Measurements from ENCODE around the gene TCIRG1. TPM values are rescaled to one million over a fixed set of nuclear protein-coding genes. Genes with fewer than 3 reads are reported as not detected.

TCIRG1 gene
- total and polyA plus RNA-seq, 2 of the 13 experiments (the other 11 are each of a cell fraction or from before 2014, with no cell fraction given): 48.0 to 69.6 TPM

GRCh38 chr11:68038718-68039525 lies at the start of gene TCIRG1 (continued):
- TF ChIP-seq HMG20B (CRISPR knock-in tag; conservative IDR thresholded peaks at IDR 0.05) (no peak), ZFP1 (CRISPR knock-in tag; IDR thresholded peaks at IDR 0.05) (no peak), TBX2 (CRISPR knock-in tag; IDR thresholded peaks at IDR 0.05; ENCODE audit: borderline replicate concordance) (no peak), AFF4 (CRISPR knock-in tag; IDR thresholded peaks at IDR 0.05) (no peak), ZNF530 (CRISPR knock-in tag; IDR thresholded peaks at IDR 0.05; ENCODE audit: low read depth) (no peak), CEBPB (IDR thresholded peaks at IDR 0.05; ENCODE audit: borderline replicate concordance, low read depth, low read length) (no peak), EP300 (IDR thresholded peaks at IDR 0.05; ENCODE audit: low read depth in 2 of 2, low read length in 2 of 2) (no peak), EP300 (CRISPR knock-in tag; IDR thresholded peaks at IDR 0.05; ENCODE audit: borderline replicate concordance) (no peak), KLF6 (CRISPR knock-in tag; IDR thresholded peaks at IDR 0.05) (no peak; the same call in 1 of the 2 replicates), ZNF235 (CRISPR knock-in tag; IDR thresholded peaks at IDR 0.05; ENCODE audit: borderline replicate concordance) (0 out of 2 replicates have a peak, but pooled peaks have one; percentile 62), ZNF124 (CRISPR knock-in tag; IDR thresholded peaks at IDR 0.05) (no peak), PHF8 (CRISPR knock-in tag; IDR thresholded peaks at IDR 0.05) (peak; percentile 16; the same call in 1 of the 2 replicates), ZBTB38 (CRISPR knock-in tag; IDR thresholded peaks at IDR 0.05) (no peak; the same call in 1 of the 2 replicates), CENPBD1 (CRISPR knock-in tag; IDR thresholded peaks at IDR 0.05; ENCODE audit: borderline replicate concordance, low read depth) (no peak), GPN1 (CRISPR knock-in tag; IDR thresholded peaks at IDR 0.05; ENCODE audit: borderline replicate concordance) (no peak), MAFK (conservative IDR thresholded peaks at IDR 0.05 in 1 of 2, IDR thresholded peaks at IDR 0.05 in 1 of 2; ENCODE audit: low read length in 2 of 2) (no peak), SNRNP70 (IDR thresholded peaks at IDR 0.05; ENCODE audit: low read depth, low read length) (no peak), RBM22 (optimal IDR thresholded peaks at IDR 0.05; ENCODE audit: low read length) (no peak), ZNF841 (CRISPR knock-in tag; IDR thresholded peaks at IDR 0.05; ENCODE audit: borderline replicate concordance) (no peak), ZNF263 (CRISPR knock-in tag; IDR thresholded peaks at IDR 0.05) (peak; percentile 55; the same call in 1 of the 2 replicates), ZFP36L2 (CRISPR knock-in tag; IDR thresholded peaks at IDR 0.05) (no peak), ZNF275 (CRISPR knock-in tag; IDR thresholded peaks at IDR 0.05; ENCODE audit: borderline replicate concordance) (peak; percentile 17; the same call in 1 of the 2 replicates), HES4 (CRISPR knock-in tag; IDR thresholded peaks at IDR 0.05; ENCODE audit: borderline replicate concordance) (no peak), ZNF616 (CRISPR knock-in tag; IDR thresholded peaks at IDR 0.05; ENCODE audit: low read depth) (no peak; the same call in 1 of the 2 replicates), ZNF772 (CRISPR knock-in tag; IDR thresholded peaks at IDR 0.05) (no peak), SRSF1 (optimal IDR thresholded peaks at IDR 0.05; ENCODE audit: low read depth, low read length) (peak; percentile 12)

Measured in HepG2 (cell line).